ENCODE measurements around the gene MYO1D. TPM values are rescaled to one million over a fixed set of nuclear protein-coding genes. Genes with fewer than 3 reads are reported as not detected.

Gene MYO1D
- total RNA-seq, 1 experiment from 2014 or later: 57.2 TPM

DNA sequence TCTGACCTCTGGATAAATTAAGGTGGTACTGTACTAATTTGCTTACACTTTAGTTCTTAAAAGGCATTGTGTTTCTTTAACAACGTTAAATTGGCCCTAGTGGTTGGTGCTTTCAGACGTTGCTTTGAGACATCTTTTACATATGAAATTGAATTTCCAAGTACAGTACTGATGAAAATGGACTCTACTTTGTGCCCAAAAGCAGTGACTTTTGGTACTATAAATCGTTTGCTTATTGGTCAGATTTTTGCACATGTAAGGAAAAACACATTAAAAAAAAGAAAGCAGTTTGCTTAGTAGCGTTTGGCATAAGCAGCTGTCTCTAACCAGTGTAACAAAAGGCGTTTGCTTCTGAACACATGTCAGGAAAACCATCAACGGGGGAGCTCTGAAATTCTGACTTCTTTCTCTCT is 250.5 kb downstream of the MYO1D start:
- no peak overlapping the region for H3K27ac Mint-ChIP-seq (ENCODE audit: unreplicated experiment)
- H3K36me3 Mint-ChIP-seq (ENCODE audit: insufficient read depth, unreplicated experiment): no peaks in the 10 kb centered on the region
- H3K27me3 Mint-ChIP-seq (ENCODE audit: unreplicated experiment): no peaks in the 10 kb centered on the region
- CTCF ChIA-PET: interaction anchor here (0.6 kb wide), 1 partner anchor 32 kb away, joined by 3 read pairs; no protein-coding TSS in a partner anchor
- DNase-seq: no peak
- H3K4me3 Mint-ChIP-seq (ENCODE audit: low read depth, unreplicated experiment): no peak overlapping the region
- no TSS peak for BruUV-seq (replicated peaks)
- no peaks in the 10 kb centered on the region for H3K4me1 Mint-ChIP-seq (ENCODE audit: low read depth, unreplicated experiment)
- TF ChIP-seq, protein P1, sequence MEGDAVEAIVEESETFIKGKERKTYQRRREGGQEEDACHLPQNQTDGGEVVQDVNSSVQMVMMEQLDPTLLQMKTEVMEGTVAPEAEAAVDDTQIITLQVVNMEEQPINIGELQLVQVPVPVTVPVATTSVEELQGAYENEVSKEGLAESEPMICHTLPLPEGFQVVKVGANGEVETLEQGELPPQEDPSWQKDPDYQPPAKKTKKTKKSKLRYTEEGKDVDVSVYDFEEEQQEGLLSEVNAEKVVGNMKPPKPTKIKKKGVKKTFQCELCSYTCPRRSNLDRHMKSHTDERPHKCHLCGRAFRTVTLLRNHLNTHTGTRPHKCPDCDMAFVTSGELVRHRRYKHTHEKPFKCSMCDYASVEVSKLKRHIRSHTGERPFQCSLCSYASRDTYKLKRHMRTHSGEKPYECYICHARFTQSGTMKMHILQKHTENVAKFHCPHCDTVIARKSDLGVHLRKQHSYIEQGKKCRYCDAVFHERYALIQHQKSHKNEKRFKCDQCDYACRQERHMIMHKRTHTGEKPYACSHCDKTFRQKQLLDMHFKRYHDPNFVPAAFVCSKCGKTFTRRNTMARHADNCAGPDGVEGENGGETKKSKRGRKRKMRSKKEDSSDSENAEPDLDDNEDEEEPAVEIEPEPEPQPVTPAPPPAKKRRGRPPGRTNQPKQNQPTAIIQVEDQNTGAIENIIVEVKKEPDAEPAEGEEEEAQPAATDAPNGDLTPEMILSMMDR (IDR thresholded peaks at IDR 0.05; ENCODE audit: unreplicated experiment): no peak
- no peaks in the 10 kb centered on the region for H3K9me3 Mint-ChIP-seq (ENCODE audit: low read depth, unreplicated experiment)
- intact Hi-C loops (cut with micrococcal nuclease; ENCODE audit: unreplicated experiment): no loop called here

DNA sequence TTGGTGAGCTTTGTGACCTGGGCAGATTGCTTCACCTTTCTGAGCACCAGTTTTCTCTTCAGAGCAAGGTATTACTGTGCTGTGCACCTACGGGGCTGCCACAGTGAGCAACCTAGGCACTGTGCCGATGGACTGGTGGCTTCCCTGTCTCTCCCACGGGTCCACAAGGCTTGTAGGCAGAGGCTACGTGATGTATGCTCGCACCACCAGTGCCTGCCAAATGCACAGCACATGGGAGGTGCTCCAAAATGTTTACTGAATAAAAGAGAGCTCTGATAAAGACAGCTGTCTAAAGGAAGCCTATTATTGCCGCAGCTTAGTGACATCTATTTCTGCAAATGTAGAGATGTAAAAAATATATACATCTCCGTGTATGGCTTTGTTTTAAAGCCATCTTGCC is 251.0 kb downstream of the MYO1D start:
- Mint-ChIP-seq H3K36me3 (ENCODE audit: insufficient read depth, unreplicated experiment) (no peaks in the 10 kb centered on the region), H3K9me3 (ENCODE audit: low read depth, unreplicated experiment) (no peaks in the 10 kb centered on the region), H3K27ac (ENCODE audit: unreplicated experiment) (no peak overlapping the region), H3K27me3 (ENCODE audit: unreplicated experiment) (no peaks in the 10 kb centered on the region), H3K4me1 (ENCODE audit: low read depth, unreplicated experiment) (no peaks in the 10 kb centered on the region), H3K4me3 (ENCODE audit: low read depth, unreplicated experiment) (no peak overlapping the region)
- intact Hi-C loops (cut with micrococcal nuclease; ENCODE audit: unreplicated experiment): no loop called here
- TF ChIP-seq, protein P1 (IDR thresholded peaks at IDR 0.05; ENCODE audit: unreplicated experiment): no peak
- no TSS peak for BruUV-seq (replicated peaks)
- CTCF ChIA-PET: interaction anchor here (0.6 kb wide), 1 partner anchor 31 kb away, joined by 3 read pairs; no protein-coding TSS in a partner anchor
- no peak for DNase-seq

DNA sequence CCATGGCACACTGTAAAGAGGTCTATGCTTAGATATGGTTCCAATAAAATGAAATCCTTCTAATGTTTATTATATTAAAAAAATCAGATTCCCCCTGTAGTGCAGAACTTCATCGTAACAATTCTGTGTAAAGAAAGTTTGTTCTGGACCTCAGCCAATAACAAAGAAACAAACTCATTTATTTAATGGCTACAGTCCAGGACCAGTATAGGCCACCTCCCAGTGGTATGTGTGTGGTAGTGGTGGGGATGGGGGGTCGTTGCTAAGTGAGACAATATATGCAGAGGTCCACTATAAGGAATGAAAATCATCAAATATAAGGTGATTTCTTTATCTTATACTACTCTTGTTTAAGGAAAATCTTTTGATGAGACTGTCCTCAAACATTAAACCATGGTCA is 253.7 kb downstream of the MYO1D start:
- TF ChIP-seq, protein P1 (IDR thresholded peaks at IDR 0.05; ENCODE audit: unreplicated experiment): no peak
- Mint-ChIP-seq H3K27ac (ENCODE audit: unreplicated experiment) (no peak overlapping the region), H3K36me3 (ENCODE audit: insufficient read depth, unreplicated experiment) (no peaks in the 10 kb centered on the region), H3K9me3 (ENCODE audit: low read depth, unreplicated experiment) (no peaks in the 10 kb centered on the region), H3K4me1 (ENCODE audit: low read depth, unreplicated experiment) (no peaks in the 10 kb centered on the region), H3K4me3 (ENCODE audit: low read depth, unreplicated experiment) (no peak overlapping the region), H3K27me3 (ENCODE audit: unreplicated experiment) (no peaks in the 10 kb centered on the region)
- intact Hi-C loops (cut with micrococcal nuclease; ENCODE audit: unreplicated experiment): no loop called here
- BruUV-seq (replicated peaks): no TSS peak
- CTCF ChIA-PET: no interaction called here
- no peak for DNase-seq

DNA sequence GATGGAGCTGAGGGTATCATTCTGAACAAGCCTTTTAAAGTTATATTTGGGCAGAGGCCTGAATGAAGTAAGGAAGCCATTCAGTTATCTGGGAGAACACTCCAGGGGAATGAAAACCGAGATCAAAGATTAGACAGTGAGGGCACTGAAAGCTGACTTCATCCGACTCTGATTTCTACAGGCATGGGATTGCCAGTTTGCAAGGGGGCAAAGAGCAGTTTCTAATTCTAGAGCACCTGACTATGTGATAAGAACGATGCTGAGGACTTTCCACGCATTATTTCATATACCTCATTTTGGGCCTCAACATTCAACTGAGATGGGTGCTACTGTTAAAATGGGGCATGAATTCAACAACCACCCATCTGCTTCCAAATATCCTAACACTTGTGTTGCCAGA is 254.4 kb downstream of the MYO1D start:
- no peaks in the 10 kb centered on the region for H3K9me3 Mint-ChIP-seq (ENCODE audit: low read depth, unreplicated experiment)
- BruUV-seq (replicated peaks): no TSS peak
- H3K4me3 Mint-ChIP-seq (ENCODE audit: low read depth, unreplicated experiment): no peak overlapping the region
- TF ChIP-seq, protein P1 (IDR thresholded peaks at IDR 0.05; ENCODE audit: unreplicated experiment): no peak
- no peak for DNase-seq
- H3K27me3 Mint-ChIP-seq (ENCODE audit: unreplicated experiment): no peaks in the 10 kb centered on the region
- intact Hi-C loops (cut with micrococcal nuclease; ENCODE audit: unreplicated experiment): no loop called here
- no peaks in the 10 kb centered on the region for H3K4me1 Mint-ChIP-seq (ENCODE audit: low read depth, unreplicated experiment)
- no peaks in the 10 kb centered on the region for H3K36me3 Mint-ChIP-seq (ENCODE audit: insufficient read depth, unreplicated experiment)
- no peak overlapping the region for H3K27ac Mint-ChIP-seq (ENCODE audit: unreplicated experiment)
- CTCF ChIA-PET: no interaction called here
